Ovary (tissue), 3 donors: Measurements from ENCODE around the gene IBA57.

Experiments
- POLR2A ChIP-seq: fragments of 450-650 bp; IDR thresholded peaks from one replicate; pipeline ENCODE4 v1.6.1; 2017; ENCODE audit warnings: antibody characterized with exemption, mild to moderate bottlenecking, moderate library complexity
- TF ChIP-seq, protein P1 (sequence below), 3 donors: fragments of 450-650 bp in 2 of 3; fragments of 200-600 bp in 1 of 3; IDR thresholded peaks; one replicate each; pipeline versions ENCODE4 v1.5.1 to v1.8.0; 2016 to 2022; ENCODE audit warnings: antibody characterized with exemption in 3 of 3, mild to moderate bottlenecking in 1 of 3
- donor health status: DM: no; HTN: no; CAD: no.

DNA sequence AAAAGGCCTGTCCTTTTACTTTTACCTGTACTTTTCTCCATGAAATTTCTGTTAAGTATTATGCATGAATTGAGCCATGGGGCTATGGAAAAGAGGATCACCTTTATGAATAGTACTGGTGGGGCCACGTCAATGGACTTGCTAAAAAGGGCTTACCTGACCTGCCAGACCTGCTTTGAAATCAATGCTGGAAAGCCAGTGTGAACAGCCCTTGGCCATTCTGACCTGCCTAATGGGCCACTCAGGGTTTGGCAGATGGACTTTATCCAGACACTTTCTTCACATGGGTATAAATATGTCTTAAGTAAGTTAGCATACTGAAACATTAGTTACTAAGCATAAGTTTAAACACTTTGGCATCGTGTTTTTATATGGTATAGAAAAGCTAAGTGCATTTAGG, 33.8 kb upstream of the IBA57 start:
- TF ChIP-seq, protein P1, sequence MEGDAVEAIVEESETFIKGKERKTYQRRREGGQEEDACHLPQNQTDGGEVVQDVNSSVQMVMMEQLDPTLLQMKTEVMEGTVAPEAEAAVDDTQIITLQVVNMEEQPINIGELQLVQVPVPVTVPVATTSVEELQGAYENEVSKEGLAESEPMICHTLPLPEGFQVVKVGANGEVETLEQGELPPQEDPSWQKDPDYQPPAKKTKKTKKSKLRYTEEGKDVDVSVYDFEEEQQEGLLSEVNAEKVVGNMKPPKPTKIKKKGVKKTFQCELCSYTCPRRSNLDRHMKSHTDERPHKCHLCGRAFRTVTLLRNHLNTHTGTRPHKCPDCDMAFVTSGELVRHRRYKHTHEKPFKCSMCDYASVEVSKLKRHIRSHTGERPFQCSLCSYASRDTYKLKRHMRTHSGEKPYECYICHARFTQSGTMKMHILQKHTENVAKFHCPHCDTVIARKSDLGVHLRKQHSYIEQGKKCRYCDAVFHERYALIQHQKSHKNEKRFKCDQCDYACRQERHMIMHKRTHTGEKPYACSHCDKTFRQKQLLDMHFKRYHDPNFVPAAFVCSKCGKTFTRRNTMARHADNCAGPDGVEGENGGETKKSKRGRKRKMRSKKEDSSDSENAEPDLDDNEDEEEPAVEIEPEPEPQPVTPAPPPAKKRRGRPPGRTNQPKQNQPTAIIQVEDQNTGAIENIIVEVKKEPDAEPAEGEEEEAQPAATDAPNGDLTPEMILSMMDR (IDR thresholded peaks at IDR 0.05) = no peak
- no peak for TF ChIP-seq POLR2A
